GM21515 (cell line): ENCODE results near the gene CDK14.

Experiments used
- ATAC-seq: cut with Tn5 transposase; IDR thresholded peaks from one replicate; pipeline ENCODE4 v1.9.1; 2021; ENCODE audit not compliant: unreplicated experiment

The CDK14 gene

GRCh38 chr7:91181949-91182348 lies 585.8 kb downstream of the CDK14 start:
- no peak for ATAC-seq

- ATAC-seq, result no peak
Measured at GRCh38 chr7:91182819-91183764, 587.0 kb downstream of the CDK14 start.

- no peak for ATAC-seq
Measured at GRCh38 chr7:91185771-91186170, 589.6 kb downstream of the CDK14 start.

- ATAC-seq, result no peak
Measured at GRCh38 chr7:91187061-91187460, 590.9 kb downstream of the CDK14 start.

GRCh38 chr7:91191771-91192170 lies 595.6 kb downstream of the CDK14 start:
- ATAC-seq, result no peak

- ATAC-seq, result no peak
Measured at GRCh38 chr7:91193141-91193540, 597.0 kb downstream of the CDK14 start.

- no peak for ATAC-seq
Measured at GRCh38 chr7:91194841-91195240, 598.7 kb downstream of the CDK14 start.

- no peak for ATAC-seq
Measured at GRCh38 chr7:91196058-91196457, 599.9 kb downstream of the CDK14 start.

- no peak for ATAC-seq
Measured at GRCh38 chr7:91198371-91198770, 602.2 kb downstream of the CDK14 start.

- ATAC-seq, result no peak
Measured at GRCh38 chr7:91199601-91200000, 603.5 kb downstream of the CDK14 start.

GRCh38 chr7:91201442-91202113 lies 605.5 kb downstream of the CDK14 start:
- ATAC-seq, result no peak

GRCh38 chr7:91206361-91206960 lies 610.3 kb downstream of the CDK14 start:
- no peak for ATAC-seq

- ATAC-seq, result no peak
Measured at GRCh38 chr7:91212582-91212981, 616.5 kb downstream of the CDK14 start.

- no peak for ATAC-seq
Measured at GRCh38 chr7:91226411-91226810, 630.3 kb downstream of the CDK14 start.

GRCh38 chr7:91228327-91228726 lies 632.2 kb downstream of the CDK14 start:
- ATAC-seq, result no peak

- no peak for ATAC-seq
Measured at GRCh38 chr7:91228927-91229558, 632.9 kb downstream of the CDK14 start.

GRCh38 chr7:91230100-91230499 lies 634.0 kb downstream of the CDK14 start:
- no peak for ATAC-seq

GRCh38 chr7:91230503-91230902 lies 634.4 kb downstream of the CDK14 start:
- ATAC-seq, result no peak

- no peak for ATAC-seq
Measured at GRCh38 chr7:91233212-91233611, 637.1 kb downstream of the CDK14 start.

- no peak for ATAC-seq
Measured at GRCh38 chr7:91235211-91235832, 639.2 kb downstream of the CDK14 start.

GRCh38 chr7:91239171-91239604 lies 643.1 kb downstream of the CDK14 start:
- no peak for ATAC-seq
